Natural killer cell (primary cell): Measurements from ENCODE around the gene IFRD2. TPM values are rescaled to one million over a fixed set of nuclear protein-coding genes. Genes with fewer than 3 reads are reported as not detected.
A peak's percentile ranks its signal among the peaks of the same experiment; 100 is the strongest.
"Not testable (repeated sequence)": the region's sequence is repeated elsewhere in the genome, so short reads cannot be mapped to it uniquely, and the experiment has no call there.

Experiments
- ATAC-seq, 3 donors: fragments of 150-1000 bp in 2 of 3; fragments of 200-7000 bp in 1 of 3; cut with Tn5 transposase; 1 replicate in 1 of 3; 2 replicates in 2 of 3; pipeline ENCODE4 v1.10.0; 2021; ENCODE audit warnings: mild to moderate bottlenecking in 2 of 3, moderate library complexity in 2 of 3
- DNase-seq, 2 donors: peaks; one replicate each; pipeline versions ENCODE4 v3.0.0 to v3.0.0-alpha.2; 2013 to 2021; ENCODE audit warnings: mixed read lengths in 1 of 2
- H3K27ac ChIP-seq: one replicate; pipeline ENCODE4 v1.5.1; 2013; ENCODE audit warnings: mild to moderate bottlenecking, low read length
- H3K27me3 ChIP-seq: one replicate; pipeline ENCODE4 v1.6.1; 2013; ENCODE audit warnings: low read length; ENCODE audit not compliant: control insufficient read depth, insufficient read depth
- H3K36me3 ChIP-seq: one replicate; pipeline ENCODE4 v1.6.1; 2013; ENCODE audit warnings: low read length; ENCODE audit not compliant: control insufficient read depth, insufficient read depth
- H3K4me1 ChIP-seq: one replicate; pipeline ENCODE4 v1.6.1; 2013; ENCODE audit warnings: low read length; ENCODE audit not compliant: control insufficient read depth, insufficient read depth
- H3K4me3 ChIP-seq: one replicate; pipeline ENCODE4 v1.5.1; 2013; ENCODE audit warnings: low read length
- H3K9me3 ChIP-seq: one replicate; pipeline ENCODE4 v1.6.1; 2013; ENCODE audit warnings: low read length; ENCODE audit not compliant: control insufficient read depth, insufficient read depth
- H3K27ac Mint-ChIP-seq, 2 donors: one replicate each; pipeline ENCODE4 v1.8.0; 2022; ENCODE audit warnings: mild to moderate bottlenecking in 2 of 2, mixed read lengths in 2 of 2, moderate library complexity in 1 of 2
- H3K27me3 Mint-ChIP-seq, 2 donors: one replicate each; pipeline ENCODE4 v1.8.0; 2022; ENCODE audit warnings: low read depth in 2 of 2, mixed read lengths in 2 of 2
- H3K36me3 Mint-ChIP-seq: one replicate; pipeline ENCODE4 v1.8.0; 2022; ENCODE audit warnings: mixed read lengths
- H3K4me1 Mint-ChIP-seq, 2 donors: one replicate each; pipeline ENCODE4 v1.8.0; 2022; ENCODE audit warnings: mixed read lengths in 2 of 2
- H3K4me3 Mint-ChIP-seq: one replicate; pipeline ENCODE4 v1.8.0; 2022; ENCODE audit warnings: mild to moderate bottlenecking, moderate library complexity, mixed read lengths
- H3K9me3 Mint-ChIP-seq, 2 donors: one replicate each; pipeline ENCODE4 v1.8.0; 2022; ENCODE audit warnings: mixed read lengths in 2 of 2
- CTCF ChIP-seq: fragments of 200-600 bp; IDR thresholded peaks from one replicate; pipeline ENCODE4 v1.8.0; 2022; ENCODE audit warnings: antibody characterized with exemption
- WGBS: methylation state at CpG from one replicate; pipeline ENCODE4 v1.1.7; 2013; ENCODE audit warnings: missing lambda C conversion rate; ENCODE audit not compliant: insufficient coverage; 5-methylcytosine and 5-hydroxymethylcytosine counted together
- intact Hi-C: fragments of 100-400 bp; cut with micrococcal nuclease; formaldehyde crosslinking; loops from one replicate; pipeline ENCODE4 v1.14.2; 2022
- total RNA-seq, 4 donors: library from RNA; stranded (reverse); fragments of 120-200 nt in 1 of 4; gene quantifications; one replicate each; pipeline versions ENCODE4 v1.2.3 to v1.2.4, GENCODE V29; 2013 to 2022

The IFRD2 gene
- total RNA-seq, 3 donors from 2014 or later (not counting 1 experiment from before 2014, with no cell fraction given), result 27.8 to 39.1 (median 32.1) TPM

GRCh38 chr3:50314342-50314741, 22.1 kb upstream of the IFRD2 start:
- Mint-ChIP-seq H3K27ac (peak overlapping the region in 1 of 2 donors; percentile 33), H3K9me3 (no peaks in the 10 kb centered on the region), H3K27me3 (no peaks in the 10 kb centered on the region), H3K4me3 (no peak overlapping the region), H3K36me3 (no peaks in the 10 kb centered on the region), H3K4me1 (peaks cover 19 to 21% of the 10 kb centered on the region in 2 donors)
- H3K27ac ChIP-seq, result no peak overlapping the region
- no peaks in the 10 kb centered on the region for H3K36me3 ChIP-seq
- no peak for DNase-seq
- intact Hi-C loops, result no loop called here
- no peak for ATAC-seq
- H3K4me3 ChIP-seq, result no peak overlapping the region
- no peaks in the 10 kb centered on the region for H3K27me3 ChIP-seq
- peaks cover 36% of the 10 kb centered on the region for H3K4me1 ChIP-seq
- 94% methylated on average over 3 of the region's 3 CpGs for WGBS
- no peaks in the 10 kb centered on the region for H3K9me3 ChIP-seq
- no peak for TF ChIP-seq CTCF

- intact Hi-C loops, H3K9me3 ChIP-seq: not testable (repeated sequence)
Measured at GRCh38 chr3:50312041-50312440, 19.8 kb upstream of the IFRD2 start.

GRCh38 chr3:50304601-50305000, 12.4 kb upstream of the IFRD2 start:
- H3K4me1 Mint-ChIP-seq, result peaks cover 10 to 15% of the 10 kb centered on the region in 2 donors
- no peaks in the 10 kb centered on the region for H3K9me3 Mint-ChIP-seq
- H3K36me3 ChIP-seq, result no peaks in the 10 kb centered on the region
- H3K27me3 Mint-ChIP-seq, result no peaks in the 10 kb centered on the region
- H3K9me3 ChIP-seq, result no peaks in the 10 kb centered on the region
- no peak overlapping the region for H3K27ac Mint-ChIP-seq
- DNase-seq, result no peak
- H3K4me1 ChIP-seq, result peaks cover 11% of the 10 kb centered on the region
- no peaks in the 10 kb centered on the region for H3K27me3 ChIP-seq
- intact Hi-C loops, result no loop called here
- no peak overlapping the region for H3K27ac ChIP-seq
- no peak overlapping the region for H3K4me3 ChIP-seq
- H3K36me3 Mint-ChIP-seq, result no peaks in the 10 kb centered on the region
- H3K4me3 Mint-ChIP-seq, result no peak overlapping the region
- no peak for TF ChIP-seq CTCF
- ATAC-seq, result no peak

More at GRCh38 chr3:50312041-50312440, 19.8 kb upstream of the IFRD2 start:
- not testable (repeated sequence) for H3K27me3 ChIP-seq, H3K36me3 Mint-ChIP-seq, H3K27me3 Mint-ChIP-seq, H3K36me3 ChIP-seq, DNase-seq, H3K9me3 Mint-ChIP-seq, ATAC-seq, H3K27ac ChIP-seq, H3K27ac Mint-ChIP-seq, H3K4me1 Mint-ChIP-seq, H3K4me3 Mint-ChIP-seq, H3K4me3 ChIP-seq
- 95% methylated on average over 9 of the region's 32 CpGs for WGBS
- peaks cover 14% of the 10 kb centered on the region for H3K4me1 ChIP-seq

- H3K4me1 ChIP-seq, result peaks cover 22% of the 10 kb centered on the region
- H3K27me3 ChIP-seq, result no peaks in the 10 kb centered on the region
- DNase-seq (no peak), ATAC-seq (no peak)
- no peaks in the 10 kb centered on the region for H3K36me3 ChIP-seq
- no peak within 1 kb of the TSS for H3K4me3 ChIP-seq
- WGBS, result 88% methylated on average over 14 of the region's 14 CpGs
- Mint-ChIP-seq H3K9me3 (no peaks in the 10 kb centered on the region), H3K27ac (no peak within 1 kb of the TSS), H3K36me3 (no peaks in the 10 kb centered on the region), H3K4me1 (peaks cover 18 to 29% of the 10 kb centered on the region in 2 donors), H3K27me3 (no peaks in the 10 kb centered on the region), H3K4me3 (no peak within 1 kb of the TSS)
- H3K27ac ChIP-seq, result no peak within 1 kb of the TSS
- no peaks in the 10 kb centered on the region for H3K9me3 ChIP-seq
- intact Hi-C loops, result no loop called here
- no peak for TF ChIP-seq CTCF
Measured at GRCh38 chr3:50303013-50303815, 11.0 kb upstream of the IFRD2 start, which contains the start of gene HYAL1. Gene HYAL1, minus strand, starts transcription at chr3:50303574. Its CDS starts 618 bp downstream, at chr3:50302956.
